HEK293T (cell line): ENCODE data around the gene WDR19.

ENCODE experiments used
- ARNT ChIP-seq: fragments of 450-650 bp; IDR thresholded peaks from 2 replicates; pipeline ENCODE4 v1.6.1; 2017; ENCODE audit warnings: mild to moderate bottlenecking
- BHLHE40 ChIP-seq: fragments of 450-650 bp; IDR thresholded peaks from 2 replicates; pipeline ENCODE4 v1.6.1; 2016; ENCODE audit warnings: mild to moderate bottlenecking, moderate library complexity, borderline replicate concordance
- FOXA1 ChIP-seq: fragments of 450-650 bp; IDR thresholded peaks from 2 replicates; pipeline ENCODE4 v1.6.1; 2016; ENCODE audit warnings: mild to moderate bottlenecking
- FOXK2 ChIP-seq: fragments of 450-650 bp; IDR thresholded peaks from 2 replicates; pipeline ENCODE4 v1.6.1; 2016; ENCODE audit warnings: mild to moderate bottlenecking
- FOXM1 ChIP-seq: fragments of 450-650 bp; IDR thresholded peaks from 2 replicates; pipeline ENCODE4 v1.6.1; 2017; ENCODE audit warnings: mild to moderate bottlenecking, borderline replicate concordance
- HDGF ChIP-seq: fragments of 450-650 bp; IDR thresholded peaks from 2 replicates; pipeline ENCODE4 v1.6.1; 2017; ENCODE audit warnings: antibody characterized with exemption, borderline replicate concordance
- NFRKB ChIP-seq: fragments of 450-650 bp; IDR thresholded peaks from 2 replicates; pipeline ENCODE4 v1.6.1; 2016; ENCODE audit warnings: mild to moderate bottlenecking, moderate library complexity
- SP1 ChIP-seq: fragments of 450-650 bp; IDR thresholded peaks from 2 replicates; pipeline ENCODE4 v1.6.1; 2017
- TARDBP ChIP-seq: fragments of 450-650 bp; IDR thresholded peaks from 2 replicates; pipeline ENCODE4 v1.6.1; 2016
- TF ChIP-seq, protein P1 (sequence below): fragments of 450-650 bp; IDR thresholded peaks from 2 replicates; pipeline ENCODE4 v1.6.1; 2016

DNA sequence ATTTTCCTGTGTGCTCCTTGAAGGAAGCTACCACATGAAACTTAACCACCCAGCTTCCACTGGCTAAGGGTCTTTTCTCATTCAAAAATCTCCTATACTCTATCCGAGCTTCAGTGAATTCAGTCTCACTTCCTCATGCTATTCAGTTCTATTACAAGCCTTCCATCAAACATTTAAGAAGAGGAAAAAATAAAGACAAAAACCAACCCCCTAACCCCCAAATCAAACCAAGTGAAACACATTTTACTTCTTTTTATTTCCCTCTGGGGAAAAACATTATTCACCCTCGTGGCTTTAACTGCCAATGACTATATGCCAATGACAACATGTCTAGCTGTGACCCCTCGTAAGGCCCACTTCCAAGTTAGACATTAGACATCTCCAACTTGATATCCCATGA lies 16.2 kb upstream of the WDR19 start:
- no peak for TF ChIP-seq FOXM1
- TF ChIP-seq BHLHE40: no peak
- TF ChIP-seq, protein P1, sequence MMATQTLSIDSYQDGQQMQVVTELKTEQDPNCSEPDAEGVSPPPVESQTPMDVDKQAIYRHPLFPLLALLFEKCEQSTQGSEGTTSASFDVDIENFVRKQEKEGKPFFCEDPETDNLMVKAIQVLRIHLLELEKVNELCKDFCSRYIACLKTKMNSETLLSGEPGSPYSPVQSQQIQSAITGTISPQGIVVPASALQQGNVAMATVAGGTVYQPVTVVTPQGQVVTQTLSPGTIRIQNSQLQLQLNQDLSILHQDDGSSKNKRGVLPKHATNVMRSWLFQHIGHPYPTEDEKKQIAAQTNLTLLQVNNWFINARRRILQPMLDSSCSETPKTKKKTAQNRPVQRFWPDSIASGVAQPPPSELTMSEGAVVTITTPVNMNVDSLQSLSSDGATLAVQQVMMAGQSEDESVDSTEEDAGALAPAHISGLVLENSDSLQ: no peak
- no peak for TF ChIP-seq HDGF
- TF ChIP-seq ARNT: no peak
- no peak for TF ChIP-seq FOXA1
- TF ChIP-seq SP1: no peak
- no peak for TF ChIP-seq NFRKB
- TF ChIP-seq FOXK2: no peak
- TF ChIP-seq TARDBP: no peak
